Lower leg skin (tissue), 3 donors: Measurements from ENCODE around the gene PDP2.

Source experiments
- CTCF ChIP-seq, 3 donors: fragments of 450-650 bp; IDR thresholded peaks; one replicate each; pipeline ENCODE4 v1.5.1; 2016; ENCODE audit warnings: antibody characterized with exemption in 3 of 3, mild to moderate bottlenecking in 3 of 3, moderate library complexity in 2 of 3
- POLR2A ChIP-seq, 2 donors: fragments of 450-650 bp; IDR thresholded peaks; one replicate each; pipeline ENCODE4 v1.6.1; 2016 to 2017; ENCODE audit warnings: antibody characterized with exemption in 2 of 2, mild to moderate bottlenecking in 1 of 2, moderate library complexity in 1 of 2

- TF ChIP-seq CTCF (IDR thresholded peaks at IDR 0.05): no peak
- no peak for TF ChIP-seq POLR2A (IDR thresholded peaks at IDR 0.05)
Observed at GRCh38 chr16:66856801-66857200, 23.5 kb upstream of the PDP2 start.
